ENCODE results near the gene ILF3. TPM values are rescaled to one million over a fixed set of nuclear protein-coding genes. Genes with fewer than 3 reads are reported as not detected.

The ILF3 gene
- total RNA-seq, 1 donor from 2014 or later, result 861 TPM

DNA sequence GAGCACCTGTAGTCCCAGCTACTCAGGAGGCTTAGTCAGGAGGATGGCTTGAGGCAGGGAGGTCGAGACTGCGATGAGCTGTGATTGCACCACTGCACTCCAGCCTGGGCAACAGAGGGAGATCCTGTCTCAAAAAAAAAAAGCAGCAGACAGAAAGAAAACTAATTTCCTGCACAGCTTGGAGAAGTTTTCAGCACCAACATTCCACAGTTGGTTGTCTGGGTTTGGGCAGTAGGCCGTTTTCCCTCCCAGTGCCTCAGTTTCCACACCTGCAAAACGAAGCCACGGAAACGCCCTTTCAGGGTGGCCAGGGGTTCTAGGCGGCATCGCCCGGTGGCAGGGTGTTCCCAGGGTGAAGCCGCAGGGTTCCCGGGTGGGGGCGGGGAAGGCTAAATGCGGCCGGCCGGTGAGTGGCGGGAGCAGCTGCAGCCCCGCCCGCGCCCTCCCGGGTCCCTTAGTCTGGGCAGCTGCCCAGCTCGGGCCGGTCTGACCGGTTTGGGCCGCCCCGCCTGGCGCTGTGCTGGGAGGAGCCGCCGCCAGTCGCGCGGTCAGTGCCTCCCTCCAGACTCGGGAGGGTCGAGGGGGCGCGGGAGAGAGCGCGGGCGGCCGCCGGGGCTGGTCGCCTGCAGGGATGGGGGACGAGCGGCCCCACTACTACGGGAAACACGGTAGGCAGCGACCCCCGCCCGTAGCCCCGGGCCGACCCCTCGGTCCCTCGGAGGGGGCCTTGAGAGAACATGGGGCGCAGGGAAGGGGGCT is 29.0 kb upstream of the ILF3 start, which contains the start of gene SLC44A2:
Gene SLC44A2, plus strand, starts transcription at position 551 of the 759 bp plus-strand sequence. Its CDS starts 81 bp downstream, at position 632.
- no peaks in the 10 kb centered on the region for H3K9me3 Mint-ChIP-seq
- H3K4me3 Mint-ChIP-seq, result peak within 1 kb of the TSS; percentile 62
- DNase-seq (ENCODE audit: low read depth, low spot score), result peak; percentile 35
- H3K36me3 Mint-ChIP-seq (ENCODE audit: low read depth), result peaks cover 6% of the 10 kb centered on the region
- no peaks in the 10 kb centered on the region for H3K27me3 Mint-ChIP-seq (ENCODE audit: low read depth)
- H3K27ac Mint-ChIP-seq (ENCODE audit: unreplicated experiment), result no peak within 1 kb of the TSS
- TF ChIP-seq, protein P1, sequence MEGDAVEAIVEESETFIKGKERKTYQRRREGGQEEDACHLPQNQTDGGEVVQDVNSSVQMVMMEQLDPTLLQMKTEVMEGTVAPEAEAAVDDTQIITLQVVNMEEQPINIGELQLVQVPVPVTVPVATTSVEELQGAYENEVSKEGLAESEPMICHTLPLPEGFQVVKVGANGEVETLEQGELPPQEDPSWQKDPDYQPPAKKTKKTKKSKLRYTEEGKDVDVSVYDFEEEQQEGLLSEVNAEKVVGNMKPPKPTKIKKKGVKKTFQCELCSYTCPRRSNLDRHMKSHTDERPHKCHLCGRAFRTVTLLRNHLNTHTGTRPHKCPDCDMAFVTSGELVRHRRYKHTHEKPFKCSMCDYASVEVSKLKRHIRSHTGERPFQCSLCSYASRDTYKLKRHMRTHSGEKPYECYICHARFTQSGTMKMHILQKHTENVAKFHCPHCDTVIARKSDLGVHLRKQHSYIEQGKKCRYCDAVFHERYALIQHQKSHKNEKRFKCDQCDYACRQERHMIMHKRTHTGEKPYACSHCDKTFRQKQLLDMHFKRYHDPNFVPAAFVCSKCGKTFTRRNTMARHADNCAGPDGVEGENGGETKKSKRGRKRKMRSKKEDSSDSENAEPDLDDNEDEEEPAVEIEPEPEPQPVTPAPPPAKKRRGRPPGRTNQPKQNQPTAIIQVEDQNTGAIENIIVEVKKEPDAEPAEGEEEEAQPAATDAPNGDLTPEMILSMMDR (conservative IDR thresholded peaks at IDR 0.05), result no peak
- H3K4me1 Mint-ChIP-seq, result peaks cover 16% of the 10 kb centered on the region

DNA sequence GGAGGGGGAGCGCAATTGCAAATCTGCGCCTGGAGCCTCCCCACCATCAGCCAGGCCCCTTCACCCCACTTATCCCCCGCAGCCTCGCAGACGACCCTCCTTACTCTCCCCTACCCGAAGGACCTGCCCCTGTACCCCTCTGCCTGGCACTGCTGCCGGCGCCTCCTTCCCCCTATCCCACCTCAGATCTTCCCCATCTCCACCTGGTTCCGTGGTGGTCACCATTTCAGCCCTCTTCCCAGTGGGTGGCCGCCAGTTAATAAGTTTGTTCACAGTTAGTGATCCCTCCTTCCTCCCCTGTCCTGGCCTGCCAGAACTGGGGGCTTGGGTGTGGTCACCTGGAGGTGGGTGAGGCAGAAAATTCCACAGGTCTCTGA is 28.4 kb upstream of the ILF3 start:
- no peak for DNase-seq (ENCODE audit: low read depth, low spot score)
- Mint-ChIP-seq H3K4me1 (peaks cover 13% of the 10 kb centered on the region), H3K27me3 (ENCODE audit: low read depth) (no peaks in the 10 kb centered on the region), H3K27ac (ENCODE audit: unreplicated experiment) (no peak overlapping the region), H3K9me3 (no peaks in the 10 kb centered on the region), H3K36me3 (ENCODE audit: low read depth) (peaks cover 6% of the 10 kb centered on the region), H3K4me3 (peak overlapping the region; percentile 27)
- TF ChIP-seq, protein P1 (conservative IDR thresholded peaks at IDR 0.05), result no peak

DNA sequence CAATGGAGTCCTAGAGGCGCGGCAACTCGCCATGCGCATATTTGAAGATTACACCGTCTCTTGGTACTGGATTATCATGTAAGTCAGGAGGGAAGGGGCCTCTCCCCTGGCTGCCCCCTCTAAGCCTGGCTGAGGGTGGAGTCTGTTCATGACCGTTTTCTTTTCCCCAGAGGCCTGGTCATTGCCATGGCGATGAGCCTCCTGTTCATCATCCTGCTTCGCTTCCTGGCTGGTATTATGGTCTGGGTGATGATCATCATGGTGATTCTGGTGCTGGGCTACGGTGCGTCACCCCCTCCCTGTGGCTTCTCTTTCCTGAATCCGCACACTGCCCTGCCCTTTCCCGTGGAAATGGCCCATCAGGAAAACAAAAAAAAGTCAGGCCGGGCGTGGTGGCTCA is 22.3 kb upstream of the ILF3 start:
- no peak overlapping the region for H3K4me3 Mint-ChIP-seq
- H3K36me3 Mint-ChIP-seq (ENCODE audit: low read depth), result peaks cover 17% of the 10 kb centered on the region
- H3K27me3 Mint-ChIP-seq (ENCODE audit: low read depth), result no peaks in the 10 kb centered on the region
- DNase-seq (ENCODE audit: low read depth, low spot score), result no peak
- H3K27ac Mint-ChIP-seq (ENCODE audit: unreplicated experiment), result no peak overlapping the region
- TF ChIP-seq, protein P1 (conservative IDR thresholded peaks at IDR 0.05), result no peak
- no peaks in the 10 kb centered on the region for H3K4me1 Mint-ChIP-seq
- H3K9me3 Mint-ChIP-seq, result no peaks in the 10 kb centered on the region

DNA sequence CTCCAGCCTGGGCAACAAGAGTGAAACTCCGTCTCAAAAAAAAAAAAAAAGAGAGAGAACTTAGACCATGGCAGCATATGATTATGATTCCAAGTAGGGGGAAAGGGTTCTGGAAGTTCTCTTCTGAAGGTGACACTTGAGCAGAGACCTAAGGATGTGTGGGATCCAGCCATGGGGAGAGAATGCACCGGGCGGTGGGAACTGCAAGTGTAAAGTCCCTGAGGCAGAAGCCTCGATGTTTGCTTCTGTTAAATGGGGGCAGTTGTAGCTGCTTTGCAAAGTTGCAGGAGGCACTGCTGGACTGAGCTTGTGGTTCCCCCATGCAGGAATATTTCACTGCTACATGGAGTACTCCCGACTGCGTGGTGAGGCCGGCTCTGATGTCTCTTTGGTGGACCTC is 19.7 kb upstream of the ILF3 start:
- no peaks in the 10 kb centered on the region for H3K27me3 Mint-ChIP-seq (ENCODE audit: low read depth)
- DNase-seq (ENCODE audit: low read depth, low spot score), result no peak
- H3K27ac Mint-ChIP-seq (ENCODE audit: unreplicated experiment), result no peak overlapping the region
- no peaks in the 10 kb centered on the region for H3K9me3 Mint-ChIP-seq
- H3K4me3 Mint-ChIP-seq, result no peak overlapping the region
- no peaks in the 10 kb centered on the region for H3K4me1 Mint-ChIP-seq
- peaks cover 13% of the 10 kb centered on the region for H3K36me3 Mint-ChIP-seq (ENCODE audit: low read depth)
- TF ChIP-seq, protein P1 (conservative IDR thresholded peaks at IDR 0.05), result no peak

DNA sequence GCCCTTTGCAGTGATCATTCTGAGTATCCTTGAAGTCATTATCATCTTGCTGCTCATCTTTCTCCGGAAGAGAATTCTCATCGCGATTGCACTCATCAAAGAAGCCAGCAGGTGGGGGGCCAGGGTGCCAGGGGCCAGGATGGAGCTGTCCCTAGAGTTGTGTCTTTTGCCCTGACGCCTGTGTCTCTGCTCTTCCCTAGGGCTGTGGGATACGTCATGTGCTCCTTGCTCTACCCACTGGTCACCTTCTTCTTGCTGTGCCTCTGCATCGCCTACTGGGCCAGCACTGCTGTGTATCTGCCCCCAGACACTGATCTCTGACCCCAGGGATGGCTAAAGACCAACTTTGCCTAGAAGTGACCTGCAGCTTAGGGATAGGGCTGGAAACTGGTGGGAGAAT is 19.2 kb upstream of the ILF3 start:
- H3K27me3 Mint-ChIP-seq (ENCODE audit: low read depth), result no peaks in the 10 kb centered on the region
- no peak overlapping the region for H3K4me3 Mint-ChIP-seq
- H3K9me3 Mint-ChIP-seq, result no peaks in the 10 kb centered on the region
- peaks cover 13% of the 10 kb centered on the region for H3K36me3 Mint-ChIP-seq (ENCODE audit: low read depth)
- DNase-seq (ENCODE audit: low read depth, low spot score), result no peak
- no peaks in the 10 kb centered on the region for H3K4me1 Mint-ChIP-seq
- peak overlapping the region; percentile 14 for H3K27ac Mint-ChIP-seq (ENCODE audit: unreplicated experiment)
- TF ChIP-seq, protein P1 (conservative IDR thresholded peaks at IDR 0.05), result no peak
